ENCODE data around the gene HMG20B.

DNA sequence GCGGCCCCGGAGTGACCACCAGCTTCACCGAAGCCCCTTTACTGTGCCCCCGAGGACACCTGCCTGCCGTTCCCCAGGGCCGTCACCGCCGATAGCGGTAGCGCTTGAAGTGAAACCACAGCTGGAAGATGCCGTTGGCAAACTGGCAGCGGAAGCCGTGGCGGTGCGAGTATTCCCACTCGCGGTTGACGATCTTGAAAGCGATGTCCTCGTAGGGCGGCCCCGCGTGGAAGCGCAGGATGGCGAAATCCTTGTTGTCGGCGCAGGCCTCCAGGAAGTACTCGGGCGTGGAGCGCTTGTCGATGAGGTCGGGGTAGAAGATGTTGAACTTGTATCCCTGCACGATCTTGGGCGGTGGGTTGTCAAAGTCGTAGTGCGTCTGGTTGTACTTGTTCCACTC, 39.1 kb downstream of the HMG20B start:
- TF ChIP-seq EZH2 (IDR thresholded peaks at IDR 0.05; ENCODE audit: borderline replicate concordance), result no peak
- TF ChIP-seq, protein P1, sequence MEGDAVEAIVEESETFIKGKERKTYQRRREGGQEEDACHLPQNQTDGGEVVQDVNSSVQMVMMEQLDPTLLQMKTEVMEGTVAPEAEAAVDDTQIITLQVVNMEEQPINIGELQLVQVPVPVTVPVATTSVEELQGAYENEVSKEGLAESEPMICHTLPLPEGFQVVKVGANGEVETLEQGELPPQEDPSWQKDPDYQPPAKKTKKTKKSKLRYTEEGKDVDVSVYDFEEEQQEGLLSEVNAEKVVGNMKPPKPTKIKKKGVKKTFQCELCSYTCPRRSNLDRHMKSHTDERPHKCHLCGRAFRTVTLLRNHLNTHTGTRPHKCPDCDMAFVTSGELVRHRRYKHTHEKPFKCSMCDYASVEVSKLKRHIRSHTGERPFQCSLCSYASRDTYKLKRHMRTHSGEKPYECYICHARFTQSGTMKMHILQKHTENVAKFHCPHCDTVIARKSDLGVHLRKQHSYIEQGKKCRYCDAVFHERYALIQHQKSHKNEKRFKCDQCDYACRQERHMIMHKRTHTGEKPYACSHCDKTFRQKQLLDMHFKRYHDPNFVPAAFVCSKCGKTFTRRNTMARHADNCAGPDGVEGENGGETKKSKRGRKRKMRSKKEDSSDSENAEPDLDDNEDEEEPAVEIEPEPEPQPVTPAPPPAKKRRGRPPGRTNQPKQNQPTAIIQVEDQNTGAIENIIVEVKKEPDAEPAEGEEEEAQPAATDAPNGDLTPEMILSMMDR (IDR thresholded peaks at IDR 0.05; ENCODE audit: poor library complexity), result no peak
